Activated T-cell treated with anti-CD3 and anti-CD28 coated beads, Interleukin-2, amount 50 U/mL, for 24 hours (primary cell): ENCODE data around the gene SERPINA7.

Experiments
- DNase-seq: peaks from one replicate; pipeline ENCODE4 v3.0.0-alpha.2; 2020
- H3K27ac Mint-ChIP-seq: 2 replicates; pipeline ENCODE4 v1.8.0; 2020; ENCODE audit warnings: mild to moderate bottlenecking, mixed read lengths
- H3K27me3 Mint-ChIP-seq: 2 replicates; pipeline ENCODE4 v1.8.0; 2020; ENCODE audit warnings: mixed read lengths
- H3K36me3 Mint-ChIP-seq: 2 replicates; pipeline ENCODE4 v1.8.0; 2020; ENCODE audit warnings: low read depth, mixed read lengths
- H3K4me1 Mint-ChIP-seq: 2 replicates; pipeline ENCODE4 v1.8.0; 2020; ENCODE audit warnings: low read depth, mixed read lengths
- H3K4me3 Mint-ChIP-seq: 2 replicates; pipeline ENCODE4 v1.8.0; 2020; ENCODE audit warnings: mild to moderate bottlenecking, moderate library complexity, mixed read lengths
- H3K9me3 Mint-ChIP-seq: 2 replicates; pipeline ENCODE4 v1.8.0; 2020; ENCODE audit warnings: mixed read lengths

SERPINA7 gene

DNA sequence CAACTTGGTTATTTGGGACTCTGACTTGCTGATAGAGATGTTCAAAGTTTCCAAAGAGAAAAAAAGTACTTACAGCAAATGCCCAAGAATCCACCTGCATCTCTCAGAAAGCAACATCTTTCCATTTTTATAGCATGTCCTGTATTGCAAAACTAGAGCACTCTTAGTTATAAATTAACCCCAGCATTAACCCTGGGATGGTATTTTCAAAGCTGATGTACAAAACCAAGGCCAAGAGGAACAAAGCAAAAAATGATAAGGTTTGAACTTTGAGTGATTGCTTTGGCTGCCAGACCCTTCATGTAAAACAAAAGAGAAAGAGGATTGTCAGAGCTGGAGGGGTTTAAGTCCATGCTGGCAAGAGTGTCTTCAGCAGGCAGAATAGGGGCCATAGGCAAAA, at the start of gene SERPINA7:
Gene SERPINA7 (minus strand): TSS at position 103 of the 400 bp plus-strand sequence. CDS start 1,669 bp downstream, outside the sequence.
- Mint-ChIP-seq H3K27me3 (peaks cover 33% of the 10 kb centered on the region), H3K36me3 (no peaks in the 10 kb centered on the region), H3K27ac (no peak within 1 kb of the TSS), H3K9me3 (no peaks in the 10 kb centered on the region), H3K4me1 (no peaks in the 10 kb centered on the region), H3K4me3 (no peak within 1 kb of the TSS)
- DNase-seq, result no peak

GRCh38 chrX:106069048-106069447, 30.5 kb upstream of the SERPINA7 start:
- no peak overlapping the region for H3K4me3 Mint-ChIP-seq
- peaks cover 32% of the 10 kb centered on the region for H3K27me3 Mint-ChIP-seq
- DNase-seq, result no peak
- no peaks in the 10 kb centered on the region for H3K9me3 Mint-ChIP-seq
- H3K36me3 Mint-ChIP-seq, result no peaks in the 10 kb centered on the region
- H3K27ac Mint-ChIP-seq, result no peak overlapping the region
- no peaks in the 10 kb centered on the region for H3K4me1 Mint-ChIP-seq

DNA sequence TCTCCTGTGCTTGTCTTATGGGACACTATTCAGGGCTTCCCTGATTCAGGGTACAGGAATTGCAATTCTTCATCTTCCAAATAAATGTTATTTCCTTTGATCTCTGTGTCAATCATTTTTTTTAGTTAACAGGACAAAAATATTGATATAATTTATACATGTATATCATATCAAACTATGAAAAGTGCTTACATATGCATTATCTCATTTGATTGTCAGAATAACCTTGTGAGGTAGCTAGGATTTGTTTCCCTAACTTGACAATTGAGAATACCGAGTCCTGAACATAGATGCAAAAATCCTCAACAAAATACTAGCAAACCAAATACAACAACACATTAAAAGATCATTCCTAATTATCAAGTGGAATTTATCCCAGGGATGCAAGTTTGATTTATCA, 11.5 kb upstream of the SERPINA7 start:
- Mint-ChIP-seq H3K9me3 (no peaks in the 10 kb centered on the region), H3K27ac (no peak overlapping the region), H3K4me1 (no peaks in the 10 kb centered on the region), H3K4me3 (no peak overlapping the region), H3K36me3 (no peaks in the 10 kb centered on the region), H3K27me3 (peaks cover 31% of the 10 kb centered on the region)
- no peak for DNase-seq

GRCh38 chrX:106042296-106042695, 3.8 kb upstream of the SERPINA7 start:
- Mint-ChIP-seq H3K4me1 (no peaks in the 10 kb centered on the region), H3K9me3 (no peaks in the 10 kb centered on the region), H3K36me3 (no peaks in the 10 kb centered on the region), H3K4me3 (no peak overlapping the region), H3K27ac (no peak overlapping the region), H3K27me3 (peaks cover 30% of the 10 kb centered on the region)
- no peak for DNase-seq

- Mint-ChIP-seq H3K4me3 (no peak overlapping the region), H3K27ac (no peak overlapping the region), H3K9me3 (no peaks in the 10 kb centered on the region), H3K27me3 (peaks cover 37% of the 10 kb centered on the region), H3K36me3 (no peaks in the 10 kb centered on the region), H3K4me1 (no peaks in the 10 kb centered on the region)
- DNase-seq, result no peak
Measured at GRCh38 chrX:106040861-106041260, 2.3 kb upstream of the SERPINA7 start.

GRCh38 chrX:106039920-106040319, 1.4 kb upstream of the SERPINA7 start:
- no peak for DNase-seq
- Mint-ChIP-seq H3K27me3 (peaks cover 31% of the 10 kb centered on the region), H3K4me3 (no peak overlapping the region), H3K36me3 (no peaks in the 10 kb centered on the region), H3K27ac (no peak overlapping the region), H3K4me1 (no peaks in the 10 kb centered on the region), H3K9me3 (no peaks in the 10 kb centered on the region)

DNA sequence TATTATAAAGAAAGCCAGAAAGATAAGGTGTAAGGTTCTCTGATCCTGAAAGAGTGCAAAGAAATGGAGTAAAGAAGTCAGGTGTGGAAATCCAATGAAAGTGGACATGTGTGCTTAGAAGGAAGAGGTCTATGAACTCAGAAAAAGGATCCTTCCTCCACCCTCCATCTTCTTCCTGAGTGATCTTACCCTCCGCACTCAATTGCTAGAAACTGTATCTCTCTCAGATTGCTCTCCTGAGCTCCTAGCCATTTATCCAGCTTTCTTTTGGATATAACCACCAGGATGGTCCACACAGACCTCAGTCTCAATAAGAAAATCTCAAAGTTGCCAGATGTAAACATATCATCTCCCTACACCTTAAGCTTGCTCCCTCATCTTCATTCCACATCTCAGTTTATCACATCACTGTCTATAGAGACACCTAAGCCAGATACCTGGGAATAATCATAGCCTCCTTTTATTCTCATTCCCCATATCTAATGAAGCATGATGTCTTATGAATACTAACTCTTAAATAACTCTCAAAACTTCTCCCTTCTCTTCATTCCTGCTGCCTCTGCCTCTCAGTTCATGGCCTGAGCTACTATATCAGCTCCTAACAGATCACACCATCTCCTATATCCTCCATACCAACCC, 573 bp downstream of the SERPINA7 start:
- Mint-ChIP-seq H3K4me3 (no peak overlapping the region), H3K36me3 (no peaks in the 10 kb centered on the region), H3K9me3 (no peaks in the 10 kb centered on the region), H3K4me1 (no peaks in the 10 kb centered on the region), H3K27me3 (peaks cover 38% of the 10 kb centered on the region), H3K27ac (no peak overlapping the region)
- no peak for DNase-seq

- Mint-ChIP-seq H3K27ac (no peak overlapping the region), H3K9me3 (no peaks in the 10 kb centered on the region), H3K27me3 (peaks cover 41% of the 10 kb centered on the region), H3K4me1 (no peaks in the 10 kb centered on the region), H3K4me3 (no peak overlapping the region), H3K36me3 (no peaks in the 10 kb centered on the region)
- DNase-seq, result no peak
Measured at GRCh38 chrX:106036716-106037115, 1.8 kb downstream of the SERPINA7 start.

- Mint-ChIP-seq H3K4me1 (no peaks in the 10 kb centered on the region), H3K4me3 (no peak overlapping the region), H3K36me3 (no peaks in the 10 kb centered on the region)
Measured at GRCh38 chrX:106035064-106035463, 3.5 kb downstream of the SERPINA7 start.

DNA sequence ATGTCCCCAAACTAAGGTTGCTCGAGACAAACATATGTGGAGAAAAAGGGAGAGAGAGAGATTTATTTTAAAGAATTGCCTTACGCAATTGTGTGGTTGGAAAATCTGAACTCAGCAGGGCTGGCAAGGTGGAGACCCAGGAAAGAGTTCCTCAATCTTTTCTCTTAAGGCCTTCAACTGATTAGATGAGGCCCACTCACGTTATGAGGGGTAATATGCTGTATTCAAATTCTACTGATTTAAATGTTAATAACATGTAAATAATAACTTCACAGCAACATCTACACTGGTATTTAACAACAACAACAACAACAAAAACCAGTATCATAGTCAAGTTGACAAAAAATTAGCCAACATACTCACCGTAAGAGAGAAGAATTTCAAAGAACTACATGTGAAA, 14.6 kb downstream of the SERPINA7 start:
- no peaks in the 10 kb centered on the region for H3K9me3 Mint-ChIP-seq
- H3K27me3 Mint-ChIP-seq, result peaks cover 22% of the 10 kb centered on the region
- no peak overlapping the region for H3K4me3 Mint-ChIP-seq
- no peak overlapping the region for H3K27ac Mint-ChIP-seq
- no peak for DNase-seq
- no peaks in the 10 kb centered on the region for H3K36me3 Mint-ChIP-seq
- no peaks in the 10 kb centered on the region for H3K4me1 Mint-ChIP-seq

More at GRCh38 chrX:106035064-106035463, 3.5 kb downstream of the SERPINA7 start:
- H3K27me3 Mint-ChIP-seq, result peaks cover 38% of the 10 kb centered on the region
- no peak overlapping the region for H3K27ac Mint-ChIP-seq
- no peaks in the 10 kb centered on the region for H3K9me3 Mint-ChIP-seq
- DNase-seq, result no peak

GRCh38 chrX:106022238-106022637, 16.3 kb downstream of the SERPINA7 start:
- H3K9me3 Mint-ChIP-seq, result no peaks in the 10 kb centered on the region
- H3K4me3 Mint-ChIP-seq, result no peak overlapping the region
- no peaks in the 10 kb centered on the region for H3K4me1 Mint-ChIP-seq
- H3K36me3 Mint-ChIP-seq, result no peaks in the 10 kb centered on the region
- peaks cover 22% of the 10 kb centered on the region for H3K27me3 Mint-ChIP-seq
- DNase-seq, result no peak
- H3K27ac Mint-ChIP-seq, result no peak overlapping the region

DNA sequence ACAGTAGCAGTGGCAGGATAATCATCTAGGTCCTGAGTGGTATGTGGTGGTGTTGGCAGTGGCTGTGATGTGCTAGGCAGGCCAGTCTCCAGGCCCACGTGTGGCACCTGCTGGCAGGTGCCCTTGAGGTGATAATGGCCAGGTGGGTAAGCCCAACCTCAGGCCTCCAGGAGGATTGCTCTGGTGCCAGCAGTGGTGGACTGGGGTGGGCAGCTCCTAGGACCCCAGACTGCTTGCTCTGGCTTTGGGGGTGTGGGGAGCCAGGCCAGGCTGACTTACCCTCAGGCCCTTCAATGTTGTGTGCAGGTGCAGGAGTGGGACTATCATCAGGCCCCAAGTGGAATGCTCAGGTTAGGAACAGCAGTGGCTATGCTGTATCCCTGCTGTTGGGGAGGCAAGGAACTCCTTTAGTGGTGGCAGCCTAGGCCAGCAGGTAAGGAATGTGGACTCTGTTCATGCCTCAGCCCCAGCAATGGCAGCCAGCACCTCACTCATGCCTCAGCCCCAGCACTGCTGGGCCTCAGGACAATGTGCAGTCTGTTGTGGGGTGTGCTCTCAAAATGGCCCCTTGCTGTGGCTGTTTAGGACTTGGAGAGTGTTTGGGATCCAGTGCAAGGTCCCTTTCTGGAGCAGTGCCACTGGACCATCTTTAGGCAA, 24.3 kb downstream of the SERPINA7 start:
- no peaks in the 10 kb centered on the region for H3K36me3 Mint-ChIP-seq
- H3K9me3 Mint-ChIP-seq, result no peaks in the 10 kb centered on the region
- H3K4me3 Mint-ChIP-seq, result no peak overlapping the region
- H3K4me1 Mint-ChIP-seq, result no peaks in the 10 kb centered on the region
- no peak overlapping the region for H3K27ac Mint-ChIP-seq
- no peaks in the 10 kb centered on the region for H3K27me3 Mint-ChIP-seq
- no peak for DNase-seq

GRCh38 chrX:106009145-106009544, 29.4 kb downstream of the SERPINA7 start:
- Mint-ChIP-seq H3K27me3 (peaks cover 8% of the 10 kb centered on the region), H3K27ac (no peak overlapping the region), H3K9me3 (no peaks in the 10 kb centered on the region), H3K4me3 (no peak overlapping the region), H3K36me3 (no peaks in the 10 kb centered on the region), H3K4me1 (no peaks in the 10 kb centered on the region)
- no peak for DNase-seq

- DNase-seq, result no peak
- Mint-ChIP-seq H3K4me3 (no peak overlapping the region), H3K9me3 (no peaks in the 10 kb centered on the region), H3K27ac (no peak overlapping the region), H3K36me3 (no peaks in the 10 kb centered on the region), H3K27me3 (peaks cover 9% of the 10 kb centered on the region), H3K4me1 (no peaks in the 10 kb centered on the region)
Measured at GRCh38 chrX:106007815-106008214, 30.7 kb downstream of the SERPINA7 start.

- Mint-ChIP-seq H3K9me3 (no peaks in the 10 kb centered on the region), H3K4me1 (no peaks in the 10 kb centered on the region), H3K27ac (no peak overlapping the region), H3K27me3 (peaks cover 9% of the 10 kb centered on the region), H3K36me3 (no peaks in the 10 kb centered on the region), H3K4me3 (no peak overlapping the region)
- no peak for DNase-seq
Measured at GRCh38 chrX:106005684-106006083, 32.8 kb downstream of the SERPINA7 start.
